ENCODE results near the gene PTPRN2.
"Not testable (repeated sequence)": the region's sequence is repeated elsewhere in the genome, so short reads cannot be mapped to it uniquely, and the experiment has no call there.

Gene PTPRN2

DNA sequence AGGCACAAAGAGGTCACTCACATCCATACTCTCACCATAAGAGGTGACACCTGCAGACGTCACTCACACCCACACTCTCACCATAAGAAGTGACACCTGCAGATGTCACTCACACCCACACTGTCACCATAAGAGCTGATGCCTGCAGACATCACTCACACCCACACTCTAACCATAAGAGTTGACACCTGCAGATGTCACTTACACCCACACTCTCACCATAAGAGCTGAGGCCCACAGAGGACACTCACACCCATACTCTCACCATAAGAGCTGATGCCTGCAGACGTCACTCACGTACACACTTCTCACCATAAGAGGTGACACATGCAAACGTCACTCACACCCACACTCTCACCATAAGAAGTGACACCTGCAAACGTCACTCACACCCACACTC, 255.1 kb downstream of the PTPRN2 start:
- DNase-seq: not testable (repeated sequence)

DNA sequence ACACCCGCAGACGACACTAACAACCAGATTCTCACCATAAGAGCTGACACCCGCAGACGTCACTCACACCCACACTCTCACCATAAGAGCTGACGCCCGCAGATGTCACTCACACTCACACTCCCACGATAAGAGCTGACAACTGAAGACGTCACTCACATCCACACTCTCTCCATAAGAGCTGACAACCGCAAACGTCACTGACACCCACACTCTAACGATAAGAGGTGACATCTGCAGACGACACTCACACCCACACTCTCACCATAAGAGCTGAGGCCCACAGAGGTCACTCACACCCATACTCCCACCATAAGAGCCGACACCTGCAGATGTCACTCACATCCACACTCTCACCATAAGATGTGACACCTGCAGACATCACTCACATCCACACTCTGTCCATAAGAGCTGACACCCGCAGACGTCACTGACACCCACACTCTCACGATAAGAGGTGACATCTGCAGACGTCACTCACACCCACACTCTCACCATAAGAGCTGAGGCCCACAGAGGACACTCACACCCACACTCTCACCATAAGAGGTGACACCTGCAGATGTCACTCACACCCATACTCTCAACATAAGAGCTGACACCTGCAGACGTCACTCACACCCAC, 255.7 kb downstream of the PTPRN2 start:
- DNase-seq: not testable (repeated sequence)

DNA sequence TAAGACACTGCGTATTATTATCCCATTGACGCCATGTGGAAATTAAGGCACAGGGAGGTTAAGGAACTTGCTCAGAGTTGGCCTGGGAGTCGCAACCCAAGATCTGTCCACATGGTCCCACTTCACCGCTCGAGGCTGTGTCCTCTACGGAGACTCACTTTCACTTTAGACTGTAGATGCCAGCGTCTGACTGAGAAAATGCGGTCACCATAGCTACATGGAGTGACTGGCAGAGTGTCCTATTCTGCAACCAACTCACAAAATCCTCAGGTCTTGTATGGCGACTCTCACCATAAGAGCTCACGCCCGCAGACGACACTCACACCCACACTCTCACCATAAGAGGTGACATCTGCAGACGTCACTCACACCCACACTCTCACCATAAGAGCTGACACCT, 257.9 kb downstream of the PTPRN2 start:
- DNase-seq: no peak

DNA sequence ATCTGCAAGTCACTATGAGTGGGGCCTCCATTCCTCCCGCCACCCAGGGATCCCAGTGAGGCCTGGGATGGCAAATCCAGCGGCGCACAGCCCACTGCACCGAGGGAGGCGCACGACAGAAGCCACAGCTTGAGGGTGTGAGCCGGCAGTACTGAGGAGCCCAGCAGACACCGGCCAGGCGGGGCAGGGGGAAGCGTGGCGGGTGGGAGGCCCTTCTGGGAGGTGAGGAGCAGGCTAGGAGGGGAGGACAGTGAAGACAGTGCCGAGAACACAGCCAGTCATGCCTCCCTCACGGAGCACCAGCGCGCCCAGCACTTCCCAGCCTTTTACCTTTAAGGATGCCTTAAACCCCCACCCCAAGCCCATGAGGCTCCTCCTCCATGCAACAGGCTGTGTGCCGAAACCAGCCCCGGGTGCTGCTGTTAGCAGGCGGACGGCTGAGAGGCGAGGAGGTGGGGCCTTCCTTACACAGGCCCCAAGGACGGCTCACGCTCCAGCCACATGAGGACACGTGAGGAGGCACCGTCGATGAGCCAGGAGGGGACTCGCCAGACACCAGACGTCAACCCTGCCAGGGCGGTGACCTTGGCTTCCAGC, 258.5 kb downstream of the PTPRN2 start:
- no peak for DNase-seq

DNA sequence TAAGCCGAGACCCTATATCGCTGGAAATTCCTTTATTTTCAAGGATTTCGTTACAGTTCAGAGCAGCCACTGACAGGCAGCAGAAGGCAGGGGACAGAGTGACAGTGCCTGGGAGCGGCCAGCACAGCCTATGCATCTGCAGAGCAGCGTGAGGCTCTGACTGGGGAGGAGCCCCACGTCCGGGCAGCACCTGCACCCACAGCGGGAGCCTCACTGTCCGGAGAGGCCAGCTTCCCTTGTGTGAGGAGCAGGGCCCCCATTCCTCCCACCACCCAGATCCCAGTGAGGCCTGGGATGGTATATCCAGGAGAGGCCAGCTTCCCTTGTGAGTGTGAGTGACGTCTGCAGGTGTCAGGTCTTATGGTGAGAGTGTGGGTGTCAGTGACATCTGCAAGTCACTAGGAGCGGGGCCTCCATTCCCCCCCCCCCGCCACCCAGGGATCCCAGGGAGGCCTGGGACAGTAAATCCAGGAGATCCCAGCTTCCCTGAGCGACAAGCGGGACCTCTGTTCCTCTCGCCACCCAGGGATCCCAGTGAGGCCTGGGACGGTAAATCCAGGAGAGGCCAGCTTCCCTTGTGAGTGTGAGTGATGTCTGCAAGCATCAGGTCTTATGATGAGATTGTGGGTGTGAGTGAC, 259.1 kb downstream of the PTPRN2 start:
- DNase-seq: no peak

DNA sequence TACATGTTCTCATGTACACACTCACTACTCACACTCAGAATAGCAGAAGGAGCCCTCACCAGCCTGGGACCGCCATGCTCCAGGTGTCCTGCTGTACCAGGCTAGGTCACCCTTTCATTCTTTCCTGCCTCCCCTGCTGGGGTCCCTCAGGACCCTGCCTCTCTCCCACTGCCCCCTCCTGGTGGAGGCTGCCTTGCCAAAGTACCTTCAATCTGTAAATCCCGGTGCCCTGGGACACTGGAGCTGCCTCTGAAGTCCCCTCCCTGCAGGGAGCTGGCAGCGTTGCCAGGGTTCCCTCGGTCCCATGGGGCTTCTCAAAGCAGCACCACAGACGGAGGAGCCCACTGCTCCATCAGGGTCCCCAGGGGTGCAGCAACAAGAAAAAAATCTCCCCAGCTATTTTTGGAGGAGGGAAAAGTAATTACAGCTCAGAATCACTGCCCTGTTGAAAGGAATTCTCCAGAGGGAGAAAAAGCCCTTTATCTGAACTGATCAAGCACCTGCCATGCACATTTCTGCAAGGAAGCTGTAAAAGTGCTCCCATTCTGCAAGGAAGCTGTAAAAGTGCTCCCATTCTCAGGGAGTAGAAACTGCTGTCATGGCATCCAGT, 259.9 kb downstream of the PTPRN2 start:
- no peak for DNase-seq

DNA sequence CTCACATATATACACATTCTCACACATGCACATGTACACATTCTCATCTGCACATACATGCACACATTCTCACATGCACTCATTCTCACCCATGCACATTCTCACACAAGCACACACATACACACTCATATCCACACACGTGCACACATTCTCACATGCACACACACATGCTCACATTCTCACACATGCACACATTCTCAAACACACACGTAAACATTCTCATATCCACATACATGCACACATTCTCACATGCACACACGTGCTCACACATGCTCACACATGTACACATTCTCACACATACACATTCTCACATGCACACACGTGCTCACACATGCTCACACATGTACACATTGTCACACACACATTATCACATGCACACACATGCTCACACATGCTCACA, 260.6 kb downstream of the PTPRN2 start:
- DNase-seq: no peak

DNA sequence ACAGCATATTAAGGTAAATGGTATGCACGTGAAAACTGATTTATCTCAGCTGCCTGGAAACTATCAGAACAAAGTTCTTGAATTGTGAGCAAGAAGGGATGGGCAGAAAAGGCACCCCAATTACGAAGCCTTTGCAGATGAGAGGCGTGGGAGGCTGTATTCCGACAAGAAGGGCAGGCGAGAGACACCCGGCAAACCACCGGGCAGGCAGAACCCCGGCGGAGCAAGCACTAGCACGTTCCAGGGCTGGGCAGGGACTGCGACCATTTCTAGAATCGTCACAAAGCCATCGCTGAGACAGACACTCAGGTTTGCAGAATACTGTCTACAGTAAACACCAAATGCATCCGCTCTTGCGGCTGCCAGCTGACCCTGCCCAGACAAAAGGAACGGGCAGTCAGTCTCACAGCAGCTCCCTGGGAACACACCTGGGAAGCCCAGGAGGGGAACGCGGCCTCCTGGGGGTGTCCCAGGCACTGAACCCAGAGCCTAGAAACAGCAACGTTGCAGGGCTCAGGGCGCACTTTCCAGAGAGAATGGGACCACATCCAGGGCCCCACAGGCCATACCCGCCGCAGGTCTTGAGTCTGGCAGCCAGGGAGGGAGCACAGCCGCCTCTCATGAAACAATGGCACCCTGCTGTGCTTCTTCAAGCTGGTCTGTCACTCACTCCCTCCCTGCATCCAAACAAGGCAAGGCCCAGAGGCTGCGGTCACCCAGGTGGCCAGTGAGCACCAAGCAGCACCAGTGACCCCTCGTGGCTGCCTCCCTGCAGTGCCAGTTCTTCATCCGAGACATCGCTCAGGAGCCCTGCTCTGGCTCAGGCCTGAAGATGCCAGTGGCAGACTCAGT, 261.9 kb downstream of the PTPRN2 start:
- DNase-seq: no peak

DNA sequence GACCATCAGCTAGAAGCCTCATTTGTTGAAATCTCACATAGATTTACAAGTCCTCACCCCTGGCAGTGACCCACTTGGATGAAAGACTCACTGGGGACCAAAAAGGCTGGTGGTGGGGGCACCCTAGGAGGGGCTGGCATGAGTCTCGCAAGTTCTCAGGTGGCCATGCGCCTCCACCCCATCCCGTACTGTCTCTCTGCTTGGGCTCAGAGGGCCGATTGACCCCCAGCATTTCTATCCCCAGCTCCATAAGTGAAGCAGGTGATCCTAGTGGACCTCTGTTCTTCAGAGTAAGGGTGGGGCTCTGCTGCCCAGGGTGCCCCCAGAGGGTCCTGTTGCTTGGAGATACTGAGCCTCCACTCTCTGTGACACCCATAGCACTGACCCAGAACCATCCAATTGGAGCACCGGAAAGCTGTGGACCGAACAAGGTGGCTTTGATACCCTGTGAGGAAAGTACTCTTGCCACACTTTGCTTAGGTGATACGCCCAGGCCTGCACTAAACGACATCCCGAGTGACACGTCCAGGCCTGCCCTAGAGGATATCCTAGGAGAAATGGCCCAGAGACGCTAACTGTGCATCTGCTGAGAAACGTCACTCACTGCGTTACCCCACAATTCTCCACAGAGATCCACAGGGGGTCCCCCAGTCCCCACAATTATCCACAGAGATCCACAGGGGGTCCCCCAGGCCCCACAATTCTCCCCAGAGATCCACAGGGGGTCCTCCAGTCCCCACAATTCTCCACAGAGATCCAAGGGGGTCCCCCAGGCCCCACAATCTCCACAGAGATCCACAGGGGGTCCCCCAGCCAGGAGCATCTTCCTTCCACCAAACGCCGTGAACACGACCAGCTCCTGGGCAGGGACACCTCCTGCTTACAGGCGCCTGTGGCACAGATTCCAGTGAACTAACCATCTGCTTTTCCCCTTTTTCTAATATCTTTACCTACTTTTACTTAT, 262.9 kb downstream of the PTPRN2 start:
- no peak for DNase-seq

DNA sequence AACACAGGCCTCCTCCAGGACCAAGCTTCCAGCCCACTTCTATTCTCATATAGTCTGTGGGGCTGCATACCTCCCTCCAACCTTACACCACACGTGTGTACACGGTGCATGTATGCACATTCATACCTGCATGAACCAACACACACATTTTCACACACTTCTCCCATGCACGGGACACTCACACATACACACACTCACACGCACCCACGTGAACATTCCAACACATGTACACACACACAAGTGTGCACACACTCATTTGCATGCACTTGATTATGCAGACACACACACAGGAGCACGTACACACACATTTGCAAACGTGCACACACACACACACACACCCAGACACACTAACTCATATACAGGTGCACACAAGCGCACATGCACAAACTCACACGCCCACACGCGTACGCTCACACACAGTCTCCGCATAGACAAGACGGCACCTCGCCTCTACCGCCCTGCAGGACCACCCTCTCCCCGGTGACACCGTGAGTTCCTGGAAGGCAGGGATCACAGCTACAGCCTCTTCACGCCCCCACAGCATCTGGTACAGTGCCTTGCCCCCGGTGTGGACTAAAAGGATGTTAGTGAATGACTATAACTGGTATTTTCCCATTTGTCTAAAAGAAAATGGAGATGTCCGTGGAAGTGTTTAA, 263.8 kb downstream of the PTPRN2 start:
- no peak for DNase-seq

DNA sequence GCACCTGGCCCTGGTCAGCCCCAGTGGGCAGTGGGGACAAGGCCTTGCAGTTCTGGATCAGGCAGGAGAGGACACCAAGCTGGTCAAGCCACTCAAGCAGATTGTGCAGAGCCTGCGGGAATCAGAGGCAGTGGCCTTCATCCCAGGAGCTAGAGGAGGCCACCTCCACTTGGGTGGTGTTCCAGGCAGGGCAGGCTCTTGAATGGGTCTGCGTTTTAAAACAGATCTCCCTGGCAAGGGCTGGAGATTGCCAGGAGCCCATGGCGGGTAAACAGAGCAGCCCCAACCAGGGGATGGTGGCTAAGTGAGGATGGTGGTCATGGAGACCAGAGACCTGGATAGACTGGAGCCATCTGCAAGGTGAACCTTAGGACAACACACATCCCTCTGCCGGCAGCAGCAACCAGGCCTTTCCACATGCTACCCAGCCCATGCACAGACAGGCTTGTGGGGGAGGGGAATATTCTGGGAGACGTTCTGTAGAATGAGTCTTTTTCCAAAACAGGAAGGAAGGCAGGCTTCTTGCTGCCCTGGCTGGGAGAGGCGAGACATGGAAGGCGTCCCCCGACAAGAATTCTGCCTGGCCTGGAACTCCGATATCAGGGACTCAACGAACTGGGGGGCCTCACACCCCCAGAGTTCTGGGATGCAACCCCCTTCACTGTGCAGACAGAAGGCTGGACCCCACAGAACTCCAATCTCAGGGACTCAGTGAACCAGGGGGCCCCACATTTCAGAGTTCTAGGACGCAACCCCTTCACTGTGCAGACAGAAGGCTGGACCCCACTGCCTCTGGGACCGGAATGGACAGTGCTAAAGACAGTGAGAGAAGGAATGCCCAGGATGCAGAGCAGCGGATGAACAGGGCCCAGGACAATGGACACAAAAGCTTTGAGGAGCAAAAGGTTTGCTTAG, 264.8 kb downstream of the PTPRN2 start:
- DNase-seq: no peak

DNA sequence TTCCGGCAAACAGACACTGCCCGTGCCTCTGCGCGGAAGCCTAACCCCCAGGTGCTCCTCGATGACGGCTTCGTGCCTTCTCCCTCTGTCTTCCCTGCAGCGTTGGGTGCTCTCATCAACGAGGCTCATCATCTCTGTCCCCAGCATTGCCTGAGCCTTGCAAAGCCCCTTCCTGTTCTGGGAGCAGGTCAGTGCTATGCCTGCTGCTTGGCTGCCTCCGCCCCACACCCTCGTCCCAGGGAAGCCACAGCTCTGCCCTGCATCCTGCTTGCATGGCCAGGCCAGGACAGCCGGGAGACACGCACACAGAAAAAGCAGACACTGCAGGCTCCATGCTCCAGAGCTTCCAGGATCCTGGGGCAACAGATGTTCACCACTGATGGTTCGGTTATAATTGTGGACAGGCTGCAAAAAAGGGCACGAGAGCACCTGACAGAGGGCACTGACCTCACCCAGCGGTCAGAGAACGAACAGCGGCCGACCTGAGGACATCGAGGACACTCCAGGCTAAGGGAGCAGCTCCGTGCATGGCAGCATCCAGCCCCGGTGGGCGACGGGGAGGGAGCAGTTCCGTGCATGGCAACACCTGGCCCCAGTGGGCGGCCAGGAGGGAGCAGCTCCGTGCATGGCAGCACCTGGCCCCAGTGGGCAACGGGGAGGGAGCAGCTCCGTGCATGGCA, 265.5 kb downstream of the PTPRN2 start:
- DNase-seq: no peak

DNA sequence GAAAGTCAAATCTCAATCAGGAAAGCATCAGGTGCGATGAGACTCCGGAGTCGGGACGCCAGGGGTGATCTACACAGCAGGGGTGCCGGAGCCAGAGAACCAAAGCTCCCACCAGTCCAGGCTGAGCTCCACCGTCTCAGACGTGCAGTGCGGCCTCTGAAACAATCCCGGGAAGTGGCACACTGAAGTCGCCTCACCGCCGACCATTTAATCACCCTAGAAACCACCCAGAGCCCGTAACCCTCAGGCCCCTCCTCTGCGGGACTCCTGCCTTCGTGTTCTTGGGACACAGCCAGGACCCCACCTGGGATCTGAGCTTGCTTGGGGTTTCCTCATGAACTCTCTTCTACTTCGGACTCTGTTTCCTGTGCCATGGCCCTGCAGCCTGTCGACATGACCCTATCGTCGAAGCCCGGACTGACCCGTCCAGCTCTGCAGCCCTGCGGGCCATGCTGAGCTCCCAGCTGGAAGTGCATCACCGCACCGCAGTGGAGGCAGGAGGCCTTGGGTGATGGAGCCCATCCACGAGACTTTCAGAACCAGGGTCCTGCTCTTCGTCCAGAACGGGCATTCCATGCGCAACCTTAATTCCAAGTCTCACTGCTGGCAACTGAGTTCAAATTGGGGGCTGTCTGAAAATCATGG, 266.4 kb downstream of the PTPRN2 start:
- DNase-seq: no peak

DNA sequence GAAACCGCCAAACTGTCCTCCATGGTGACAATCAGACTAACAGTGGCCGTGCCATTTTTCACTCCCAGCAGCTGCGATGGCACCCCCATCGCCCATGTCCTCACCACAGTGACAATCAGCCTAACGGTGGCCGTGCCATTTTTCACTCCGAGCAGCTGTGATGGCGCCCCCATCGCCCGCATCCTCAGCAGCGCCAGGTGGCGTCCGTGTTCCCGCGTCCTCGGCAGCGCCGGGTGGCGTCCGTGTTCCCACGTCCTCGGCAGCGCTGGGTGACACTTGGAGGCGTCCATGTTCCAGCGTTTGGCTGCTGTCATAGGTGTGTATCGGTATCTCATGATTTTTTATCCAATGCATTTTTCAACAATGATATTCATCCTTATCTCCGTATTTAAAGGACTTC, 267.3 kb downstream of the PTPRN2 start:
- no peak for DNase-seq

DNA sequence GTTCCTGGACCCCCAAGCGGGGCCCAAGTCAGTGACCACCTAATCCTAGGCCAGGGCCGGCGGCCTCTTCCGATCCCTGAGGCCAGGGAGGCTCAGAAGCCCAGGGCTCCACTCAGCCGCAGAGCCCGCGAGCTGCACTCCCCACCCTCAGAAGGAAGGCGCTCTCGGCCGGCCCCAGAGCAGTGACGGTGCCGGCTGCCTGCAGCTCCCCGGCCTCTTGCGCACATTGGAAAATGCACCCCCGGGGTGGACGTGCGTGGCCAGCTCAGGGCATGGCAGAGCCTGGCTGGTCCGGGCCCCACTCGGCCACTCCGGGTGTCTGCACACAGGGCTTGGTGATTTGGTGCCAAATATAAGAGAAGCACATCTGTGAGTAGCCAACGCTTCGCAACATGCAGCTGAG, 269.1 kb downstream of the PTPRN2 start:
- no peak for DNase-seq

DNA sequence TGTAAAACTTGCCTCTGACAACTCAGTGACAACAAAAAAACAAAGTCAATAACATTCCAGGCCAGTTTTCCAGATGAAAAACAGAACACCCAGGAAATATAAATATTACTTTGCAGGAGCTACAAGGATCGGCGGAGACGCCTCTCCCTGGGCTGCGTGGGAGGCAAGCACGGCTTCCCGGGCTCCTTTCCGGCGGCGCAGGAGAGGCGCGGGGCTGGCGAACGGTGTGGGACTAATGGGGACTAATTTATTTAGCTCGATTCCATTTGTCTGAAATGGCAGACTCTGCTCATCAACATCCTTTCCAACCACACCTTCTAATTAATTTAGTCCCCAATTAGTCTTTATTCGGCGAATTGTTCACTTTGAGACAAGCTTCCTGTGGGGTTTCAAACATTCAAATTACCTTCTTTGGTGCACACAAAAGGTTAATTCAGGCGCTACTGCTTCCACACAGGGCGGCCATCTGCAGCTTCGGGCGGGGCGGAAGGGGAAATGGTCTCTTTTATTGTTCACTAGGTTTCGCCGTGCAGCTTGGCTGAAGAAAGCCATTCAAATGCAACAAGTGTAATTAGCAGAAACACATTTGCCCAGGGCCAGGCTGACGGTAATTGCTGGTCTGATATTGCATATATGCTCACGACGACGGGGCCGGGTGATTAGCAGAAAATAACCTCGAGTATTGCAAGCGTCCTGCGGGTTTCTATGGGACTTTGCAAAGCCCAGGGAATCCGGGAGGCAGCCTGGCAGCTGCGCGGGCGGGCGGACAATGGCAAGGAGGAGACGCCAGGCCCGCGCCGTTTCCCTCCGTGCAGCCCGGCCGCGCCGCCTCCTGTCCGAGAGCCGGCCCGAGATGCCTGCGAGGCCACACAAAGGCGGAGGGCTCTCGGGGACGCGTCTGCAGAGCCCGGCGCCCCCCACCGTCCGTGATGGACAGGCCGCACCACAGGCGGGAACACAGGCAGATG, 270.1 kb downstream of the PTPRN2 start:
- DNase-seq: no peak

DNA sequence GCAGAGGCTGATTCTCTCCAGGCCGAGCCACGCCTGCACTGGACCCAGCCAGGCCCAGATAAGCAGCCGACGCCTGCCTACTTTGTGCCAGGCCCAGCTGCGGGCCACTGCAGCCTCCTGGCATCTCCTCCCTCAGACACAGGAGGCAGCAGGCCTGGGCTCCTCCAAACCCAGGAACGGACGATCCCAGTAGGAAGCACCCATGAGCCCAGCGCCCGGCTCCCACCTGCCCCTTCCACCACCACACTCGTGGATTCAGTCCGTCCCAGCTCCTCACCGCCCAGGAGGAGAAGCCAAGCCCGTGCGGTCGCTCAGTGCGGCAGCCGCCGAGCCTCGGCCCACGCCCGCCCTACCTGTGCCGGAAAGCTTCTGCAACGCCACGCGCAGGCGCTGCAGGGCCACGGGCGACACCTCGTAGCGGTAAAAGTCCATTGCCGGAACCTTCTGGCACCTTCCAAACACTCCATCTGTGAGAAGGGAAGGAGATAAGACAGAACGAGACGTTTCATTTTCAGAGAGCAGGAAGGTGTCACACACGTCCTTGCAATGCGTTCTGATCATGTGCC, 271.1 kb downstream of the PTPRN2 start:
- no peak for DNase-seq

DNA sequence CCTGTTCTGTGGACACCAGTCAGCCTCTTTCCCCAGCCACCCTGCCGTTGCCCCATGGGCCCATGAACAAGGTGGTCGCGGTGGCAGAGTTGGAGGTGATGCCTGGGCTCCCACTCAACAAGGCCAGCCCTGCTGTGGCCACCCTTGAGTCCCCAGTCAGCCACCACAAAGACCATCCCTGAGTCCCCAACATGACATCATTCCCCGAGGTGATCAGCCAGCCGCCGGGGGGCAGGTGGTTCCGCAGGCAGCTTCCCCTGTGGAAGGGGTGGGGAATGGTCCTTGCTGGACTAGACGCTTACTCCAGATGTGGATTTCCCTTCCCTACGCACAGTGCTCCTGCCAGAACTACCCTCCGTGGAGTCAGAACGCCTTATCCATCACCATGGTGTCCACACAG, 271.7 kb downstream of the PTPRN2 start:
- DNase-seq: no peak

All from activated CD4-positive, alpha-beta T cell treated with anti-CD3 and anti-CD28 coated beads, Interleukin-2, Interleukin-6, amounts not matched to agents 100 ng/mL and 50 ng/mL, durations not matched to agents 16 hours and 8 hours (primary cell).